GM18951 (cell line): ENCODE data around the gene PRKG1.

Source experiments
- POLR2A ChIP-seq: IDR thresholded peaks from 4 replicates; pipeline ENCODE4 v1.6.1; 2011; ENCODE audit warnings: mild to moderate bottlenecking; ENCODE audit not compliant: insufficient read length, insufficient read depth; ENCODE audit errors: extremely low read depth
- in situ Hi-C: fragments of 300-500 bp; cut with MboI; formaldehyde crosslinking; loops from one replicate; pipeline ENCODE4 v1.12.0; 2022; ENCODE audit warnings: low sequenced_read_pairs, mixed read lengths, inconsistent platforms; ENCODE audit not compliant: unreplicated experiment

The PRKG1 gene

DNA sequence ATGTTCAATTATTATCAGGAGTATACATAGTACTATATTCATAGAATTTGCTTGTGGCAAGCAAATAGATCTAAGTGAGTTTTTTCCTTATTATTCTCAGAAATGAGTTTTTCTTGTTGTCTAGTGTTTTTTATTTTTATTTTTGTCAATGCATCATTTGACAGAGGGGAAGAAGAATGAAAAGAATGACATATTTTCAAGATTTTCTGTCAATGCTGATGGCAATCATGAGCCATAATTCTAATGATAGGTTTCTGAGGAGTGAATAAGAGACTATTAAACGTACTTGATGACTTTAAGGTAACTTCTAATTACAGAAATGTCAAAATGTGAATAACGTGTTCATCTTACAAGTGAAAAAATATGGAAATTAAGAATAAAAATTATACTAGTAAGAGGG lies 769.7 kb downstream of the PRKG1 start:
- in situ Hi-C loops = no loop called here
- TF ChIP-seq POLR2A = no peak

DNA sequence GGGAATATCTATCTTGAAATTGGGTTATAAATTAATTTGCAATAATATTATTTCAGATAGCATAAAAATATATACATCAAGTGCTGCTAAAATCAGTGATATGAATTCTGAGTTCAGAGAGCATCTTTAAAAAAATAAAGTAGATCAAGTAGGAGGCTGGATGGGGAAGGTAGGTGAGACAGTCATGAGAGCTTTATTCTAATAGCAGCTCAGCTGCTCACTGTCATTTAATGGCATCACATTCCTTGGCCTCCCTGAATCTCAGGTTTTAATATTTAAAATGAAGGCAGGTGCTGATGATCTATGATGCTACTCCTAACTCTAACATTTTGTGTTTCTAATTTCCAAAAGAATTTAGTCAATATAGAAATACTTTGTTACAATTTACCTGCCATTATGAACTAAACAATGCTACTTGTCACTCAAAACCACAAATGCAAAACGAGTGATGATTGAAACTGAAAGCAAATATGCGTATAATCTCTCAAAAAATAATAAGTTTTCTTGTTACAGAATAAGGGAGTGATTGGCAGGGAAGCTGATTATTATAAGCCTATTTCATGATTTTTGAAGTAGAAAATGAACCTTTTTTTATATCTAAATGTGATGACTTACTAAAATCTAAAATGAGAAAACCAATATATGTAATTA lies 772.7 kb downstream of the PRKG1 start:
- TF ChIP-seq POLR2A = no peak
- in situ Hi-C loops = no loop called here

DNA sequence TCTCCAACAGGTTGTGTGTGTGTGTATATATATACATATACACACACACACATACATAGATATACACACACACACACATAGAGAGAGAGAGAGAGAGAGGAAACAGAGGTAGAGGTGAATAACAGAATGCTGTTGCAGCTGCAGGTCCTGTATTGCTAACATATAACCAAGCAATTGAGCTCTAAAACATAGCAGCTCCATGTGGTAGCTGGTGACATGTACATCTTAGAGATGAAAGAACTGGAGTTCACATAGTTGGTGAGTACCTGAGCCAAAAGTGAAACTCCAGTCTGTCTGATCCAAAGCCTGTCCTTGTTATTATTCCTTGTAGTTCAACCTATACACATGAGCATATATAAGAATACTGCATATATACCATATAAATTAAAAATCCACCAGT lies 778.0 kb downstream of the PRKG1 start:
- TF ChIP-seq POLR2A = no peak
- in situ Hi-C loops = no loop called here

DNA sequence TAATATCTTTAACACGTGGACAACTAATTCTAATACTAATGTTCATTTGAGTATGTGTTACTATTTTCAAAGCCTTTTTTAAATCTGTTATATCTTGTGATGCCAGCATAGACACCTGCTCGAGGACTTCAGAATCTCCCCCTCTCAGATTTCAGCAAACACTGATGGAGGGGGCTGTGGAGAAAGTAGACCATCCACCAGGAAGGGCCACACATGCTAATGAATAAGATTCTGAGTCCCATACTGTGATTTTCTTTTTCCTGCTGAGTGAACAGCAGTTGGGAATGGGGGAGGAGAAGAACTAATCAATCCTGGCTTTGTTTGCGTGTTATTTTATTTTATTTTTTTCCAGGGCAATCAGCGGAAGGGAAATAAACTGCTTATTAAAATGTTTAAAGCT lies 783.0 kb downstream of the PRKG1 start:
- in situ Hi-C loops = no loop called here
- TF ChIP-seq POLR2A = no peak

DNA sequence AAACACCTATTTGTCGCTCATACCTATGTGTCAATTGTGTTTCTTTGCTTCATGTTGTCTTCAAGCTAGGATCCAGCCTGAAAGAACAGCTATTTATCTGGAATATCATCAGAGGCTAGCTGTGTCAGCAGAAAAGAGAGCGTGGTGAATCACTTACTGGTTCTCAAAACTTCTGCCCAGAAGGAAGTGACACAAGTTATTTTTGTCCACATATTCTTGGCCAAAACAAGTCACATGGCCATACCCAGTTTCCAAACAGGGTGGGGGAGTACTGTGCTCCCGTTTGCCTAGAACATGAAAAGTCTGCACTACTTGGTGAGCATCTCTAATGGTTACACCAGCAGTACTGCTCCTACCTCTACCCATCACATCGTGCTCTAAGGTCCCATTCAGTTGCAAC lies 786.0 kb downstream of the PRKG1 start:
- in situ Hi-C loops = no loop called here
- TF ChIP-seq POLR2A = no peak

DNA sequence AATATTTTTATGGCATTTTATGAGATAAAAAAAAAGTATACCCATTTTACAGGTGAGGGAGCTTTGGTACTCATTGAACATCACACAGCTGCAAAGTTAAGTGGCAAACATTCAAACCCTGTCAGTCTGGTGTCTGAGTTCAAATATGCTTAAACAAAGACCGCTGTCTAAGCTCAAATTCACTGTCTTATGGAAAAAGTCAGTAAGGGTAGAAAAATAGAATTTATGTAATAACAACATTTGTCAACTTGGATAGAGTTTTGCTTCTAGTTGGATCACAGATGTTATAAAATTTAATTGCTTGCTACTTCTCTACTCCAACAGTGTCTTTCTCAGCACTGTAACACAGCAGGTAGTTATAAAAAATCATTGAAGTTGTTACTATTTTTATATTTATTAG lies 786.8 kb downstream of the PRKG1 start:
- no peak for TF ChIP-seq POLR2A
- in situ Hi-C loops = no loop called here

DNA sequence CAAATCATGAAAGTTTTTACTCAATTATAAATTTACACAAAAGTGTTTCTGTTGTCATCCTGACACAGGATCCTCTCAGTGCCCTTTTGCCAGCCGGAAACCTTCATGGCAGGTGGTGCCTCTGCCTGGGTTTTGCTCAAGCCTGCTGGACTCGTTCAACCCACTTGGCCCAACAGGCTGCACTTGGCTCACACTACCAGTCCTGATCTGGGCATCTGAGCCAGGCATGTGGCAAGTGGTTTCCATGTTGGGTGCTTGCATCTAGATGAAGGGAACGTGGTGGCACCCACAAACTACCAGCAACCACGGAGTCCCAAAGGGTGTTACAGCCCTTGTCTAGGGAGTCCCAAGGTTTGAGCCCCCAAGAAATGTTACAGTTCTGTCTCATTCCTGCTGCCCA lies 787.4 kb downstream of the PRKG1 start:
- in situ Hi-C loops = no loop called here
- no peak for TF ChIP-seq POLR2A

DNA sequence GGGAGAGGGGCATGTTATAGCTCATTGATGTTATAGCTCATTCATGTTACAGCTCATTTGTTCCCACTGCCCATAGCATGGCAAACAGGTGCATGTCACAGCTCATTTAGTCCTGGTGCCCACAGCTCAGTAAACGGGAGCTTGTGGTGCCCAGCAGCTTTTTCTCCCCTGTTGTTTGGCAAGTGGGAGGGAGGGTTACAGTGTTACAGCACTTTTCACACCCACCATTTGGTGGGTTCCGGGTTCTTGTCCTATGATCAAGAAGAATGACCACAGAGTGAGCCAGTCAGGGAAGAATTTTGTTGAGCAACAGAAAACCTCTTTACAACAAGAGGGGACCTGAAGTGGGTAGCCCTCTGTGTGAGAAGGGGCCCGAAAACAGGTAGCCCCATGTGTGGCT lies 787.9 kb downstream of the PRKG1 start:
- no peak for TF ChIP-seq POLR2A
- in situ Hi-C loops = no loop called here

DNA sequence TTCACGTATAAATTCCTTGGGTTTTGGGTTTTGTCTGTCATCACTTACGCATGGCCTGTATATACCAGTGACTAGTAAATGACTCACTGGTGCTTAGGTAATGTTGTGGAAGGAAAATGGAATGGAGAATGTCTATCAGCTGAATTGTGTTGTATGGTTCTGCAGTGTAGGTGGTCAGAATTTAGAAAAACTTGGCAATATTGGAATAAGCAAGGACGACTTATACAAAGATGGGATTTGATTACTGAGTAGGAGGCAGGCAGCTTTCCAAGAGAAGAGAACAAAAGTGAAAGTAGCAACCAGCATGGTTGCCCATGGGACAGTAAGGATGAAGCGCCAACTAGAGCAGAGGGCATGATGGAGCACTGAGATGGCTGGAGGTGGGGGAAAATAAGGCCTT lies 793.7 kb downstream of the PRKG1 start:
- in situ Hi-C loops = no loop called here
- no peak for TF ChIP-seq POLR2A

DNA sequence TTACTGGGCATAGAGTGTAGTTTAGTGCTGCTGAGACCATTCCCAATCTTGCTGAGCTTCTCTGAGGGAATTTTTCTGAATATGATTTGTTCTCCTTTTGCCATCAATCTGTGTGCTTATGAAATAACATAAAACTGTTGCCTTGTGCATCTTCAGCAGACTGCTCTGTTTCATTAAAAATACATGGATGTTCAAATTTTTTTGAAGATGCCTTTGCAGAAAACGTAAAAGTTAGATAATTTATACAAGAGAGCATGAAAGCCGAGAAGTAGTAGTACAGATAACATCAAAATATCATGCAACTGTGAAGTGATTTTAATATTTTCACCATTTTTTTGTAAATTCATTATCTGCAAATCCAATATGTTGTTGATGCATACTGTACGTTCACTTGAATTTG lies 799.8 kb downstream of the PRKG1 start:
- TF ChIP-seq POLR2A = no peak
- in situ Hi-C loops = no loop called here

DNA sequence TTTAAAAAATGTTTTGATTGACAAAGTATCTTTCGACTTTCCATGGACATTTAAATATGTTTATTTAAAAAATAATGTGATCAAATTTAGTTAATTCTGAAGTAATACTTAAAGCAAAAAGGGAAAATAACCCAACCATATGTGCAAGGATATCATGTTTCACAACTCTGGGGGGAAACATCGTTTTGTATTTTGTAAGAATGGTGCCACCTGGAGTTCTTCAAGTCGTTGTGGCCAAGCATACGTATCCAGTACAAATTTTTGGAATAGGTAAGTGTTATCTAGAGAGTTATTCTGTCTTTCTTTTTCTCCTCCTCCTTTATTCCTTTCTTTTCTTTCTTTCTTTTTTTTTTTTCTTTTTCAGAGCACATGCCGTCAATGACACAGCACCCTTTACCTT lies 801.3 kb downstream of the PRKG1 start:
- in situ Hi-C loops = no loop called here
- no peak for TF ChIP-seq POLR2A

DNA sequence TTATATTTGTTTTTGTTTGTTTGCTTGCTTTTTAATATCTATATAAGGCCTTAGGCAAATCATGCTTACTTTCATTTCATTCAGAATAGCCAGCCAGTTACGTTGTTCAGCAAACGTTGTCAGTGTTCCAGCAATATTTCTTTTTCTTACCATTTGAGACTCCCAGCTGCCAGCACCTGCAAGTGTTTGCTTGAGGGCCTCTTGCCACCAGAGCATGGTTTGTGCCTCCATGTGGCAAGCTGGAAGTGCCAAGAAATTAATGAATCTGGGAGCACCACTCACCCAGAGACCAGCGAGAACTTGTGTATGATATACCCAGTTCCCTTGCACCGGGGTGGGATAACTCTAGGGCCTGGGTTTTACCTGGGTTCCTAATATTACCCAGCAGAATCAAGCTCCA lies 802.2 kb downstream of the PRKG1 start:
- in situ Hi-C loops = no loop called here
- no peak for TF ChIP-seq POLR2A

DNA sequence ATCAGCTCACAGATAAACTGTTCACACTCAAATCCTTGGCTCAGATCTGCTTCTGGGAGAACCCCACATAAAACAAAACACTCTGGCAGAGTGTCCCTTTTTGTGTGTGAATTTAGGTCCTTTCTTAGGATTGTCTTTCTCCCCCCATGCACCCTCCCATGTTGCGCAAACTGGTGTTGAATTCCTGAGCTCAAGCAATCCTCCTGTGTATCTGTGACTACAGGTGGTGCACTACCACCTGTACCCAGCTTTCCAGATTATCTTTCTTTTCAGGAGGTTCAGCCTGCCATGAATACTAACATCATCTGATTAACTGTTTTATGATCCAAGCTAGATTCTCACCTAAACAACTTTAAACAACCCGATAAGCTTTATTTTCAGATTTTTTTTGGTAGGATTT lies 802.7 kb downstream of the PRKG1 start:
- in situ Hi-C loops = no loop called here
- no peak for TF ChIP-seq POLR2A

DNA sequence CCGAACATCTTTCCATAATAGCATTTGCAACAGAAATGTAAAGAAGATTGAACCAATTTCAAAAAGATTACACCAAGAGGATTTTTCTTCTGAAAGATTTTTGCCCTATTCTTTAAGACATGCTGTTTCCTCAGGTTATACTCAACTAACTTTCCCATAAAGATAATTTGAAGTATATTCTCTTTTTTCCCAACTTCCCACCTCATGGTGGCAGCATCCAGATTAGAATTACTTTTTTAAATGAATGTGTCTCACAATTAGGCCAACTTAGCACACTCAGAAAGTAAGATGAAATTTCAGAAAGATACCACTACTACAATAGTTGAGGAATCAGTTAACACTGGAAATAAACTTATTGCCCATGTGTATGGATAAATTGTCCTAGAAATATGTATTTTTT lies 803.3 kb downstream of the PRKG1 start:
- no peak for TF ChIP-seq POLR2A

DNA sequence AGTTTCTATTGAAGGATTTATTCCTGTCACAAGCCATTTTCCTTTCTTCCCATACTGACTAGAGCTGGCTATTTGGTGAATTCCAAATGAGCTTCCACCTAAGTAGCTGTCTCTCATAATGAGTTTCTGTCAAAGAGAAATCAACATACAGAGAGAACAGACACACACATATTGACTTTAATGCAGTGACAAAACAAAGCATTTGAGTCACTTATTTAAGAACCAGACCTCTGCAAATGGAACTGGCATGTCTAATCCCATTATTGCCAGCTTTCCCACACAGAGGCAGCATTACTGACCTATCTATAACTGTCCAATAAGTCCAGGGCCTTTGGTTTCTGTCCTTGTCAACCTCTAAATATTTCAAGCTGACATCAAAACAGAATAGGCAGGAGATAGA lies 804.4 kb downstream of the PRKG1 start:
- no peak for TF ChIP-seq POLR2A
- in situ Hi-C loops = no loop called here

More for the DNA sequence above, 803.3 kb downstream of the PRKG1 start:
- in situ Hi-C loops = no loop called here

DNA sequence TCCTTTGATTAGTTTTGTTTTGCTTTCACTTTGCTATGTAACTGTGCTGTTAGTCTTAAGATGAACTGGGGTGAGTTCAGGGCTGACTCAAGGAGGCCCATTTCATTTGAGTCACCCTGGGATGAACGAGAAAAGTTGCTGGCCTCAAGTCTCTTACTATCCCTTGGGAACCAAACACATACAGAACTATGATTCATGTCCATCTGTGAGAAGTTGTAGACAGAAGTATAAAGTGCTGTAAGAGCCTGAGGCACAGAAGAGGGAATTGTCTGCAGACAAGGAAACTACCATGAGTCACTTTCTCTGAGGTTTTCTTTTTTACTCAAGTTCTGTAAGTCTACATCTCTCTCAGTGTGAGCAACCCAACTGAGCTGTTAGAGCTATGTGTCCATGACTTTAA lies 805.0 kb downstream of the PRKG1 start:
- in situ Hi-C loops = no loop called here
- TF ChIP-seq POLR2A = no peak

DNA sequence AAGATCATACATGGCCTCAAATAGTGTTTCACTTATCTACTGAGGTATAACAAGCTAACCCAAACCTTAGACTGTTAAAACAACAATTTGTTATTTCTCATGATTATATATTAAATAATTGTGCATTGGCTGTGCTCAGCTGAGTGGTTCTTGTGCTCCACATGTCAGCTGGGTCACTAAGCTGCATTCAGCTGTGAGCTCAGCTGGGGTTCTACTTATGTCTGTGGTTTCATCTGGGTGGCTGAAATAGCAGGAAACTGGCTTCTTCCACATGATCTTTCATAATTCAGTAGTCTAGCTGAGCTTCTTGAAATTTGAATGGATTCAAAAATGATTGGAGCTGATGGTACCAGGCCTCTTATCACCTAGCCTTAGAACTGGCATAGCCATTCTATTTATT lies 806.9 kb downstream of the PRKG1 start:
- TF ChIP-seq POLR2A = no peak
- in situ Hi-C loops = no loop called here
